T-helper 9 cell (primary cell): ENCODE data around the gene ANO7.

Experiments used
- DNase-seq: peaks from one replicate; pipeline ENCODE4 v3.0.0-alpha.2; 2020

The ANO7 gene

DNA sequence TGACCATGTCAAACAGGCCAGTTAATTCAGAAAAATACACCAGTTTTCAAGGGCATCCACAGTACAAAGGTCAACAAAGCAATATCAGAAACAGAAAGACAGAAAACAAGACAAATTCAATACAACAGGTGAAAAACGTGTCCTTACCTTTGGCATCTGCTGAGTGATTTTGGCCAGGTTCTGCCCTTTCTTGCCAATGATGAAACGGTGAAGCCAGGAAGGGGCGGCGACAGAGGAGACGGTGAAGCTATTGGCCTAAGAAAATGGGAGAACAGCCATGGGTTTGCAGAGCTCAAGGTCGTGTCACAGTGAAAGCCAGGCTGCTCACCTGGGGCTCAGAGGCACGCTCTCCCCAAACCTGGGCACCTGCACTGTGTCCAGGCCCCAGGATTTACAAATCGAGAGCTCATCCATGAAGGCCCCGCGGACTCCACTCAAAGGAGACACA lies 66.5 kb downstream of the ANO7 start:
- no peak for DNase-seq

DNA sequence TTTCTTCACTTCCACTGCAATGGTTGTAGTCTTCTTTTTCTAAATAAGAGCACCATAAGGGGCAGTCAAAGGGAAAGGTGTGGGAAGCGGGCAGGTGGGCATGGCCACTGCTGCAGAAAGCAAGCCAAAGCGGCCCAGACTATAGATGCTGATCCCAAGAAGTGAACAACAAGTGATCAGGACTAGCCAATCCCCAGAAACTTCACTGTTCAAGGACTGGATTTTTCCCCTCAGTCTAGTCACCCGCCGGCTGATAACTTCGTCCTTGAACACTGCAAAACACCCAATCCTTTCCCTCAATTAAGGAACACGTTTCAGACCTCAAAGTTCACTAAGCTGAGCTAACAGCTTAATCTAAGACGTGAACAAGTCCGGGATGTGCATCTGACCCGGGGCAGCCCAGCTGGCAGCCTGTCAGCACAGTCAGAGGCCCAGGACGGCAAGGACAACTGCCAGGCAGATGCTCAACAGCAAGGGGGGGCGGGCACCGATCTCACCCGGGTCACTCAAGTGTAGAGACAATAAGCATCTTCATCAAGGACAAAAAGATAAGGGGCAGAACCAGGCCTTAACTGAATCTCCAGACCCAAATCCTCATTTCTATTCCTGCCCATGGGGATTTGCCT lies 67.2 kb downstream of the ANO7 start:
- no peak for DNase-seq

GRCh38 chr2:241256168-241256545 lies 67.7 kb downstream of the ANO7 start:
- DNase-seq = no peak

GRCh38 chr2:241257419-241258032 lies 69.0 kb downstream of the ANO7 start:
- no peak for DNase-seq

- no peak for DNase-seq
These were observed 70.2 kb downstream of the ANO7 start for GRCh38 chr2:241258505-241259280.

- no peak for DNase-seq
These were observed 72.4 kb downstream of the ANO7 start for GRCh38 chr2:241260911-241261310.

GRCh38 chr2:241261628-241262027 lies 73.2 kb downstream of the ANO7 start:
- no peak for DNase-seq

DNA sequence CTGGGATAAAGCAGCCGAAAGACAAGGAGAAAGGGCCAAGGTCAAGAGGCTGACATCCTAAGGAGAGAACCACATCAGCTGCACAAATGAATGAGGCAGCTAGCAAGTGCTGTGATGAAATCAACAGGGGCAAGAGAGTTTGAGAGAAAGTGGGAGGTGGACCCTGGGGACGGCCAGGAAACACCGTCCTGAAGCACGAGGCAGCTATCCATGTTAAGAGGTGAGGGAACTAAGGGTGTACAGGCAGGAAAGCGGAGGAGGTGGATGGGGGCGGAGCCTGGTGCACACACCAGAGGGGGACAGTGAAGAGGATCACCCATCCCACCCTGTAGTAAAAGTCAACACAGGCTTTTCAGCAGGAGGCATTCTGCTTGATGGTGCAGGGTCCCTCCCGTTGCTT lies 74.6 kb downstream of the ANO7 start:
- no peak for DNase-seq

- DNase-seq = no peak
These were observed 77.0 kb downstream of the ANO7 start for GRCh38 chr2:241265506-241265905.

DNA sequence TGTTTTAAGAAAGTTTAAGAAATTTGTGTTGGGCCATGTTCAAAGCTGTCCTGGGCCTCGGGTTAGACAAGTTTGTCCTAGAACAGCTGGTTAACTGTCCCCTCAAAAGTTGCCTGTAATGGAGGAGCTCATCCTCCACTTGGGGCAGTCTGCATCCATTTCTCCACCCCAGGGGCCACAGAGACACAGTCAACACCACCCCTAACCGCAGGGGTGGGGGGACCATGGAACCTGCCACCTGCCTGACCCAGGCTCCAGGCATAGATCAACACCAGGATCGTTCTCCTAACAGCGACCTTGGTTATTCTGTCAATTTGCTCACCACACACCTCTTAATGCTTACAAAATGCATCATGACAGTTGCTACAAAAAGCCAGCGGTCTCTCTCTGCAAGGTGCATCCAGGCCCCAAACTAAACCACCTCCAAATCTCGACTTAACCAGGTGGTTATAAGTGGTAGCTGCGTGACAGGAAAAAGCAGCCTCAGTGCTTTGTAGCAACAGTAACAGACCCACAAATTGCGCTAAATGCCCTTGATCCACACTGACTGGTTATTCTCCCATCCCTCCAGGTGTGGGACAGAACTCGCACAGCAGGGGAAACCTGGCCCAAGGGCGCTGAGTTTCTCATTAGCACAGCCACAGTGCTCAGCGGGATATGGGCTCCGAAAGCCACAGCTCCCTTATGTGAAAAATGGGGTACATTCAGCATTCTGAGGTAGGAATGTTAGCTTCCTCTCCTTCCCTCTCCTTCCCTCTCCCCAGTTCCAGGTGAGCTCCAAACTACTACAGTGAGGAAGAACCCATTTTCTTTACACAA lies 79.0 kb downstream of the ANO7 start:
- DNase-seq = no peak

DNA sequence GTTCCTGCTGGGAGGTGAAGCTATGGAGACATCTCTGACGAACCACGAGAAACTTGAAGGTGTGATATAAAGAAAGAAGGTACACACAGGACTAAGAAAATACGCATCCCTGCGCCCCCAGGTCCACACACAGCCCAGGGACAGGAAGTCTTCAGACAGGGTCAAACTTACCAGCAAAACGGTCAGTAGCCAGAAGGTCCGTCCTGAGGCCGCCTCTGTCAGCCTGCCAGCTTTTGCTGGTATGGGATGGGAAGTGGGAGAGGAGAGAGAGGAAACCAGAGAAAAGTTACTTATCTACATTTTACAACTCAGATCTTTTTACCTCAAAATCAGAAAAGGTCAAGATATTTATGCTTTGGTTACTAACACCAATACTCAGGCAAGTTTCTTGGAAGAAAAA lies 79.8 kb downstream of the ANO7 start:
- no peak for DNase-seq

GRCh38 chr2:241268716-241269445 lies 80.4 kb downstream of the ANO7 start:
- no peak for DNase-seq

DNA sequence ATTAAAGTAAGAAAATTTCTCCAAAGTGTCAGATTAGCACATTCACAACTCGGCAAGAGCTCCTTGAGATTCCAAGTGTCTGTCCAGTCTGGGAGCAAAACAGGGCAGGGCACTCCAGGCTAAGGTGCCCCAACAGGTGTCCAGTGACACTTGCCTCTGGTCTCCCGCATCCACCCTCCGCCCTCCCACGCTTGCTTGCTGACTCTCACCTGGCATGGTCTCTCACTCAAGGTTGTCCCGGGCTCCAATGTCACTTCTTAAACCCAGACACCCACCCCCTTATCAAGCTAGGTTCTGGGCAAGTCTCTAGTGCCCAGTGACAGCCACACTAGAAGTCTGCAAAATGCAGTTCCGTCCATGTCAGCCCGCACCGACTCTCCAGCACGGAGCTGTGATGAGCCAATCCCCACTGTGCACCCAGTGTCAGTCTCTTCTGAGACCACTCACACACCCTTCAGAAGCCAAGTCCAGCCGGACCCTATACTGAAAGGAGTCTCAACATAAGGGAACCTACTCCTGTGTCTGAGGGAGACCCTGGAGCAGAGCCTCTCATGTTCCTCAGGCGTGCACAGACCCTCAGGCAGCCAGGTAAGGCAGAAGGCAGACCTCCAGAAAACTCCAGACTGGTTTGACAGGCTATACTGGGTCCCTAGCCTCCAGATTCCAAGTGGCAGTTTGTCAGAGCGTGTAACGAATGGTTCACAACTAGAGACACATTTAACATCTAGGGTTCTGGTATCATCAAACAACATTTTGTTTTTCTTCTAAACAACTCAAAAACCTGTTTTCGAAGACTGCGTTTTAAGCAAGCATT lies 81.4 kb downstream of the ANO7 start:
- no peak for DNase-seq

GRCh38 chr2:241270531-241270930 lies 82.1 kb downstream of the ANO7 start:
- DNase-seq = no peak

DNA sequence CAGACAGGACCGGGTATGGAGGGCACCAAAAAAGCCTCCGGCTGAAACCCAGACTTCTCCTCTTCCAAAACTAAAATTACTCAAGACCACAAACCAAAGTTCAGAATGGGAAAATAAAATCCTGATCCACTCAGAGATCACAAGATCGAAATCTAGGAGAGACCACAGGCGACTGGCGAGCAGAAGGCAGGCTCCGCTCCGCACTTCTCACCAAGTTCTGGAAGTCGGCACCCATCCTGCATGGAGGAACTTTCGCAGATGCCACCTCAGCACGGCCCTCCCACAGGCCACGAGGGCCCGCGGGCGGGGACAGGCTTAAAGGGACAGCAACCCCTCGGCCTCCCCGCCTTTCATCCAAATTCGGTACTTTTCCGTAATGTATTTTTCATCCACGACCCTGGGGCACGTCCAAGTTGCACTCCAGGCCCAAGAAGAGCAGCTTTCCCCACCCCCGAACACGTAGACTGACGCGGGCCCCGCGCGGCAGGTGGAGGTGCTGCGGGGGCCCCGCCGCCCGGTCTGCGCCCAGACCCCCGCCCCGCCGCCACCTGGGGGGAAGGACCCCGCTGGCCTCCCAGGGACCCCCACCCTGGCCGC lies 83.3 kb downstream of the ANO7 start:
- DNase-seq = peak; percentile 39

DNA sequence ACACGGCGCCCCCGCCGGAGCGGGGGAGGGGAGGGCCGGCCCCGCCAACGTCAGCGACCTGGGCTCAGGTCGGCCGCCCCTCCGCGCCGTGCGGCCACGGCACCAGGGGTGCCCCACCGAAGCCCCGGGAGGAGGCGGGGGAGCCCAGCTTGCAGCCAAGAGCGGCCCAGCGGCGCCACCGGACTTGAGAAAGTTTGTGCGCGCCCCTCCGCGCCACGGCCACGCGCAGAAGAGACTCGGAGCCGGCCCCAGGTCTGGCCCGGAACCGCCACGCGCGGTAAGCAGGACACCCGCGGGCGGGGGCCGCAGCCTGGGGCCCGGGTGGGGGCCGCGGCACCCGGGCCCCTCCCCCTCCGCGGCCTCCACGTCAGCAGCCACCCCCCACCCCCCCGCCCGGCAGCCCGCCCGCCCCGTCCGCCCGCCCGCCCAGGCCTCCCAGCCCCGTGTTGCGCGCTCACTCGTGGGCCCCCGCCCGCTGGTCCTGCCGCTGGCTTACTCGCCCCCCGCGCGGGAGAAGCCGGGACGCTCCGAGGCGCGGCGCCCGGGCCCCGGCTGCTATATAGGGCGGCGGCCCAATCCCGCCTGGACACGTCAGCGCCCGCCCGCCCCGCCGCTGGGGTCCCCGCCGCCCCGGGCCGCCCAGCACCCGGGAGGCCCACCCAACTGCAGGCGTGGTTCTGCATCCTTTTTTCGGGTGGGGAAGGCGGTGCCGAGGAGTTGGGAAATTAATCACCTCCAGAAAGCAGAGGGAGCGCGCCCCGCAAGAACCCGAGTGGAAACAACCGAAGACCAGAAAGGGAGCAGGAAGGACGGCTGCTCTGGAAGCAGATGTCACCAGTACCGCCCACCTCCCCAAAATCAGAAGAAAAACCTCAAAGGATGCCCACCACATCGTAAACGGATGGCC lies 84.1 kb downstream of the ANO7 start:
- DNase-seq = peak; percentile 37

DNA sequence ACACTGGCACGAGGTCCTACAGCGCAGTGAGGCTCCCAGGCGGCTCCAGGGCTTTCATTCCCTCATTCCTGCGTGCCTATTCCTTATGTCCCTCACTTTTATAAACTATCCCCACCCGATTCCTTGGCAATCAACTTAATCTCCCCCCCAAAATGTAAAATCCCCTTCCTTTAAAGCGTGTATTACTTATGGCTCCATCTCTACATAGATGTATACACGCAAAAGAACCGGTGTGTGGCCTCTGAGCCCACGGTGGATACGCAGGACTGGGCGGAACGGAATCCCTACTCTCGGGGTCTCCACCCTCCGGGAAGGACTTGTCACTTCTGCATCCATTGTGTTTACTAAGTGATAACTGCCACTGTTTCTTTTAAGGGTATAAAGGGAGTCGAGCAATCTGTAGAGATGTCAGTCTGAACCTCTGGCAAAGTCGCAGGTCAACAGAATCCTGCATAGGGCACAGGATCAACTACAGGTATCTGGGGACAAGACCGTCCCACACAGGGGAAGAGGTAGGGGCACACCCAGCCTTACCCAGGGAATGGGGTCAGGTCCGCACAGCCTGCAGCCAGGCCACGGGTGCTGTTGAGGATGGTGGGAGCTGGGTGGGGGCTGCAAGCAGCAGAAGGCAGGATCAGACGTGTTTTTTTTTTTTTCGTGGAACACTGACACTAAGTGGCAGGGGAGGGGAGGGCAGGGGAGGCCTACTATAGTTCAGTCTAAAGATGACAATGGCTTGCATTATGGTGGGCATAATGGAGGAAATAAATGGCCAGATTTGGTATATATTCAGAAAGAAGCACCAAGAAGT lies 84.9 kb downstream of the ANO7 start:
- no peak for DNase-seq

- DNase-seq = no peak
These were observed 85.7 kb downstream of the ANO7 start for GRCh38 chr2:241274127-241274526.
